HG02970 (cell line): ENCODE data around the gene DLG5.

ENCODE experiments used
- ATAC-seq: cut with Tn5 transposase; IDR thresholded peaks from one replicate; pipeline ENCODE4 v1.9.1; 2021; ENCODE audit warnings: mild to moderate bottlenecking, moderate library complexity, moderate number of reproducible peaks; ENCODE audit not compliant: unreplicated experiment, low FRiP score

Gene DLG5

GRCh38 chr10:77926566-77927401, at the start of gene DLG5:
Gene DLG5 (minus strand): TSS chr10:77926755. CDS start chr10:77926520, 235 bp downstream.
- no peak for ATAC-seq

- ATAC-seq, result no peak
Observed at GRCh38 chr10:77975086-77975666, 48.6 kb upstream of the DLG5 start.

GRCh38 chr10:77974396-77975074, 48.0 kb upstream of the DLG5 start:
- no peak for ATAC-seq

- no peak for ATAC-seq
Observed at GRCh38 chr10:77973276-77973675, 46.7 kb upstream of the DLG5 start.

GRCh38 chr10:77972148-77972547, 45.6 kb upstream of the DLG5 start:
- ATAC-seq, result no peak

- no peak for ATAC-seq
Observed at GRCh38 chr10:77971804-77972144, 45.2 kb upstream of the DLG5 start.

GRCh38 chr10:77970869-77971803, 44.6 kb upstream of the DLG5 start:
- no peak for ATAC-seq

- no peak for ATAC-seq
Observed at GRCh38 chr10:77969114-77969513, 42.6 kb upstream of the DLG5 start.

GRCh38 chr10:77967611-77968022, 41.1 kb upstream of the DLG5 start:
- ATAC-seq, result no peak

GRCh38 chr10:77965294-77965693, 38.7 kb upstream of the DLG5 start:
- ATAC-seq, result no peak

- no peak for ATAC-seq
Observed at GRCh38 chr10:77964811-77965210, 38.3 kb upstream of the DLG5 start.

GRCh38 chr10:77963901-77964300, 37.3 kb upstream of the DLG5 start:
- ATAC-seq, result no peak

GRCh38 chr10:77962350-77963146, 36.0 kb upstream of the DLG5 start:
- ATAC-seq, result no peak

GRCh38 chr10:77961668-77962067, 35.1 kb upstream of the DLG5 start:
- ATAC-seq, result no peak

GRCh38 chr10:77960829-77961329, 34.3 kb upstream of the DLG5 start:
- ATAC-seq, result no peak

- no peak for ATAC-seq
Observed at GRCh38 chr10:77959887-77960455, 33.4 kb upstream of the DLG5 start.

GRCh38 chr10:77959384-77959783, 32.8 kb upstream of the DLG5 start:
- ATAC-seq, result no peak

GRCh38 chr10:77955136-77955535, 28.6 kb upstream of the DLG5 start:
- no peak for ATAC-seq

- no peak for ATAC-seq
Observed at GRCh38 chr10:77949167-77949566, 22.6 kb upstream of the DLG5 start.
